GM18508 (cell line): ENCODE results near the gene SPECC1.
"Not testable (repeated sequence)": the region's sequence is repeated elsewhere in the genome, so short reads cannot be mapped to it uniquely, and the experiment has no call there.

Experiments used
- ATAC-seq: cut with Tn5 transposase; IDR thresholded peaks from one replicate; pipeline ENCODE4 v1.9.1; 2021; ENCODE audit warnings: moderate number of reproducible peaks; ENCODE audit not compliant: insufficient read depth, unreplicated experiment

The SPECC1 gene

GRCh38 chr17:20257798-20258197, 248.6 kb downstream of the SPECC1 start:
- no peak for ATAC-seq

- ATAC-seq, result no peak
Measured at GRCh38 chr17:20259668-20260067, 250.5 kb downstream of the SPECC1 start.

GRCh38 chr17:20260268-20260667, 251.1 kb downstream of the SPECC1 start:
- no peak for ATAC-seq

- ATAC-seq, result no peak
Measured at GRCh38 chr17:20262226-20263114, 253.3 kb downstream of the SPECC1 start.

- ATAC-seq, result not testable (repeated sequence)
Measured at GRCh38 chr17:20263115-20263433, 253.9 kb downstream of the SPECC1 start.

- no peak for ATAC-seq
Measured at GRCh38 chr17:20263595-20263994, 254.4 kb downstream of the SPECC1 start.

- ATAC-seq, result no peak
Measured at GRCh38 chr17:20264996-20265395, 255.8 kb downstream of the SPECC1 start.

GRCh38 chr17:20266806-20267458, 257.8 kb downstream of the SPECC1 start:
- ATAC-seq, result no peak

- no peak for ATAC-seq
Measured at GRCh38 chr17:20267459-20267842, 258.3 kb downstream of the SPECC1 start.

GRCh38 chr17:20270369-20270768, 261.2 kb downstream of the SPECC1 start:
- no peak for ATAC-seq

GRCh38 chr17:20271011-20271610, 262.0 kb downstream of the SPECC1 start:
- no peak for ATAC-seq

- no peak for ATAC-seq
Measured at GRCh38 chr17:20273741-20274500, 264.8 kb downstream of the SPECC1 start.

GRCh38 chr17:20275653-20276052, 266.5 kb downstream of the SPECC1 start:
- no peak for ATAC-seq

- ATAC-seq, result no peak
Measured at GRCh38 chr17:20276421-20276820, 267.3 kb downstream of the SPECC1 start.

GRCh38 chr17:20278805-20279204, 269.6 kb downstream of the SPECC1 start:
- ATAC-seq, result no peak

- ATAC-seq, result no peak
Measured at GRCh38 chr17:20279631-20280030, 270.5 kb downstream of the SPECC1 start.

GRCh38 chr17:20280051-20280450, 270.9 kb downstream of the SPECC1 start:
- no peak for ATAC-seq

- no peak for ATAC-seq
Measured at GRCh38 chr17:20280851-20281250, 271.7 kb downstream of the SPECC1 start.

GRCh38 chr17:20281860-20282259, 272.7 kb downstream of the SPECC1 start:
- ATAC-seq, result no peak

- no peak for ATAC-seq
Measured at GRCh38 chr17:20282526-20283308, 273.6 kb downstream of the SPECC1 start.
